CD4-positive, alpha-beta memory T cell (primary cell): ENCODE measurements around the gene SAP30L. TPM values are rescaled to one million over a fixed set of nuclear protein-coding genes. Genes with fewer than 3 reads are reported as not detected.

Experiments
- CTCF ChIA-PET: fragments of 350-600 bp; sonication (Branson Sonifier 250); formaldehyde crosslinking; loops from one replicate; lab custom pipeline; 2021; ENCODE audit warnings: inconsistent platforms; ENCODE audit not compliant: partially characterized antibody; lab: Charles Lee
- POLR2A ChIA-PET: fragments of 350-600 bp; sonication (Branson Sonifier 250); formaldehyde crosslinking; loops from one replicate; lab custom pipeline; 2021; ENCODE audit not compliant: partially characterized antibody; lab: Charles Lee
- DNase-seq, 5 donors: peaks; one replicate each; pipeline versions ENCODE4 v3.0.0 to v3.0.0-alpha.2; 2020 to 2022; ENCODE audit warnings: mixed read lengths in 1 of 5
- H3K27ac ChIP-seq: one replicate; pipeline ENCODE4 v1.7.0; 2013; ENCODE audit warnings: low read depth, low read length
- H3K27me3 ChIP-seq: 2 replicates; pipeline ENCODE4 v1.7.0; 2013; ENCODE audit warnings: mild to moderate bottlenecking, low read length, moderate library complexity; ENCODE audit not compliant: insufficient read depth
- H3K36me3 ChIP-seq: 2 replicates; pipeline ENCODE4 v1.7.0; 2013; ENCODE audit warnings: mild to moderate bottlenecking, low read length, moderate library complexity; ENCODE audit not compliant: insufficient read depth
- H3K4me1 ChIP-seq: 2 replicates; pipeline ENCODE4 v1.7.0; 2013; ENCODE audit warnings: mild to moderate bottlenecking, low read length, moderate library complexity; ENCODE audit not compliant: insufficient read depth
- H3K4me3 ChIP-seq, 2 donors: one replicate each; pipeline ENCODE4 v1.7.0; 2013; ENCODE audit warnings: low read length in 2 of 2, mild to moderate bottlenecking in 1 of 2
- H3K9me3 ChIP-seq, 2 donors: one replicate each; pipeline ENCODE4 v1.7.0; 2013; ENCODE audit warnings: low read length in 2 of 2, control low read depth in 1 of 2; ENCODE audit not compliant: control insufficient read depth in 1 of 2
- H3K27ac Mint-ChIP-seq, 7 donors: one replicate each; pipeline ENCODE4 v1.8.0; 2020 to 2021; ENCODE audit warnings: mixed read lengths in 7 of 7, mild to moderate bottlenecking in 6 of 7, inconsistent platforms in 3 of 7, moderate library complexity in 3 of 7
- H3K27me3 Mint-ChIP-seq, 2 donors: one replicate each; pipeline ENCODE4 v1.8.0; 2020 to 2021; ENCODE audit warnings: mixed read lengths in 2 of 2
- H3K36me3 Mint-ChIP-seq, 2 donors: one replicate each; pipeline ENCODE4 v1.8.0; 2020 to 2021; ENCODE audit warnings: mixed read lengths in 2 of 2, inconsistent platforms in 1 of 2, mild to moderate bottlenecking in 1 of 2
- H3K4me1 Mint-ChIP-seq, 4 donors: one replicate each; pipeline ENCODE4 v1.8.0; 2020 to 2021; ENCODE audit warnings: mixed read lengths in 4 of 4, mild to moderate bottlenecking in 1 of 4
- H3K4me3 Mint-ChIP-seq, 8 donors: one replicate each; pipeline ENCODE4 v1.8.0; 2020 to 2021; ENCODE audit warnings: mixed read lengths in 8 of 8, mild to moderate bottlenecking in 7 of 8, moderate library complexity in 6 of 8, inconsistent platforms in 3 of 8
- H3K9me3 Mint-ChIP-seq, 8 donors: one replicate each; pipeline ENCODE4 v1.8.0; 2020 to 2021; ENCODE audit warnings: mixed read lengths in 8 of 8, mild to moderate bottlenecking in 5 of 8, inconsistent platforms in 3 of 8, moderate library complexity in 1 of 8
- intact Hi-C: fragments of 100-400 bp; cut with micrococcal nuclease; formaldehyde crosslinking; loops from one replicate; pipeline ENCODE4 v1.15.1; 2023
- polyA plus RNA-seq, 2 donors: library from polyadenylated mRNA; unstranded; fragments of 300-500 nt; fragmentation: Illumina TruSeq; gene quantifications; one replicate each; pipeline ENCODE4 v1.2.3, GENCODE V29; 2021
- total RNA-seq, 2 experiments: library from RNA; stranded (reverse); gene quantifications; one replicate each; pipeline ENCODE4 v1.2.3, GENCODE V29; 2021

Gene SAP30L
- total and polyA plus RNA-seq, 4 experiments from 2014 or later, result 19.4 to 47.5 (median 40.8) TPM

- Histone ChIP-seq H3K9me3 (no peaks in the 10 kb centered on the region), H3K36me3 (no peaks in the 10 kb centered on the region), H3K27ac (no peak overlapping the region), H3K27me3 (no peaks in the 10 kb centered on the region), H3K4me3 (no peak overlapping the region), H3K4me1 (no peaks in the 10 kb centered on the region)
- intact Hi-C loops, result no loop called here
- no peaks in the 10 kb centered on the region for H3K9me3 Mint-ChIP-seq
- peaks cover 9 to 16% of the 10 kb centered on the region in 2 donors for H3K27me3 Mint-ChIP-seq
- CTCF ChIA-PET, result interaction anchor here (1.3 kb wide), 1 partner anchor 14 kb away, joined by 3 read pairs; no protein-coding TSS in a partner anchor
- POLR2A ChIA-PET, result no interaction called here
- no peaks in the 10 kb centered on the region for H3K4me1 Mint-ChIP-seq
- no peak overlapping the region for H3K4me3 Mint-ChIP-seq
- H3K27ac Mint-ChIP-seq, result no peak overlapping the region
- no peak for DNase-seq
- H3K36me3 Mint-ChIP-seq, result no peaks in the 10 kb centered on the region
Measured at GRCh38 chr5:154505567-154505966, 59.8 kb downstream of the SAP30L start.

DNA sequence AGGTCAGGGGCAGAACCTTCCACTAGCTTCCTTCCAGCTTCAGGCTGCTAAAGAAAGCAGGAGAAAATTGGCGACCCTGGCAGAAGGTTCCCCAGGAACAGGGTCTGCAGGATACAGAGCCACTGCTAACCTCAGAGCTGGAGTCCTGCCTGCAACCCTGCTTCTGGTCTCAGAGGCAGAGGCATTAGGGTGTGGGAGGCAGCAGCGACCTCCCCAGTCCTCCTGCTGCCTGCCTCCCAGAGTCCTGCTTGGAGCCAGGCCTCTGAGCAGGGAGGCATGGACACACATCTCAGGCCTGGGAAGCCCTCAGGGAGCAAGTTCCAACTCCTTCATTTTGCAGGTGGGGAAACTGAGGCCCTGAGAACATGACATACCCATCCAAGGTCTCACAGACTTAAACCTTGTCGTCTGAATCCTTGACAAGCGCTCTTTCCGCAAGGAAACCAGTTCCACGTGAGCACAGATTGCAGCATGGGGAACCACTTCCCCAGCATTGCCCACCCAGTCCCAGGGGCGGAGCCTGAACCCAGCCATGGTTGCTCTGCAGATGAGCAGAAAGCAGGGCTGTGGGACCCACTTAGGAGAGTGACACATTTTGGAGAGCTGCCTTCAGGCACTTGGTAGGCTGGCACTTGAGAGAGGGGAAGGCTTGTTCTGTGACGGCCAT lies 60.4 kb downstream of the SAP30L start:
- Histone ChIP-seq H3K9me3 (no peaks in the 10 kb centered on the region), H3K4me3 (no peak overlapping the region), H3K4me1 (no peaks in the 10 kb centered on the region), H3K36me3 (no peaks in the 10 kb centered on the region), H3K27ac (no peak overlapping the region), H3K27me3 (no peaks in the 10 kb centered on the region)
- CTCF ChIA-PET, result interaction anchor here (1.0 kb wide), 1 partner anchor 14 kb away, joined by 3 read pairs; no protein-coding TSS in a partner anchor
- Mint-ChIP-seq H3K4me1 (no peaks in the 10 kb centered on the region), H3K4me3 (no peak overlapping the region), H3K27me3 (peaks cover 9 to 15% of the 10 kb centered on the region in 2 donors), H3K36me3 (no peaks in the 10 kb centered on the region), H3K9me3 (no peaks in the 10 kb centered on the region), H3K27ac (no peak overlapping the region)
- no peak for DNase-seq
- POLR2A ChIA-PET, result no interaction called here
- intact Hi-C loops, result no loop called here

DNA sequence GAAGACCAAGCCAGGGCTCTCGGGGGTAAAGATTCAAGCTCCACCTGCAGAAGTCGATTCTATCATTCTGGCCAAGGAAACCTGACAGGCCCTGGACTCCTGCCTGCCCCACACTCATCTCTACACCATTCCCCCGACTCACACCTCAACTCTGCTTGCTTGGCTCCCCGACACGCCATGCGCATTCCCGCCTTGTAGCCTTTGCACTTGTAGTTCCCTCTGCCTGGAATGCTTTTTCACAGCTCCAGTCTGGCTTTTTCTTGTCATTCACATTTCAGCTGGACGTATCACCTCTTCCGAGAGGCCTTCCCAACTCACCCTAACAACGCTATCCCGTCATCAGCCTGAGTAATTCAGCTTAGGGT lies 60.9 kb downstream of the SAP30L start:
- intact Hi-C loops, result no loop called here
- DNase-seq, result no peak
- no peak overlapping the region for H3K4me3 Mint-ChIP-seq
- Histone ChIP-seq H3K9me3 (no peaks in the 10 kb centered on the region), H3K4me1 (no peaks in the 10 kb centered on the region), H3K4me3 (no peak overlapping the region), H3K27ac (no peak overlapping the region), H3K36me3 (no peaks in the 10 kb centered on the region), H3K27me3 (no peaks in the 10 kb centered on the region)
- ChIA-PET POLR2A (no interaction called here), CTCF (interaction anchor here (1.0 kb wide), 1 partner anchor 13 kb away, joined by 3 read pairs; no protein-coding TSS in a partner anchor)
- peak overlapping the region in 1 of 7 donors; percentile 30 for H3K27ac Mint-ChIP-seq
- H3K27me3 Mint-ChIP-seq, result peaks cover 9 to 13% of the 10 kb centered on the region in 2 donors
- no peaks in the 10 kb centered on the region for H3K9me3 Mint-ChIP-seq
- H3K36me3 Mint-ChIP-seq, result no peaks in the 10 kb centered on the region
- H3K4me1 Mint-ChIP-seq, result no peaks in the 10 kb centered on the region

GRCh38 chr5:154508114-154508513 lies 62.3 kb downstream of the SAP30L start:
- CTCF ChIA-PET, result interaction anchor here (1.8 kb wide), 1 partner anchor 13 kb away, joined by 8 read pairs; no protein-coding TSS in a partner anchor
- Histone ChIP-seq H3K27ac (no peak overlapping the region), H3K4me1 (no peaks in the 10 kb centered on the region), H3K9me3 (no peaks in the 10 kb centered on the region), H3K4me3 (no peak overlapping the region), H3K36me3 (no peaks in the 10 kb centered on the region), H3K27me3 (no peaks in the 10 kb centered on the region)
- Mint-ChIP-seq H3K36me3 (no peaks in the 10 kb centered on the region), H3K27me3 (peaks cover 5 to 13% of the 10 kb centered on the region in 2 donors), H3K4me1 (no peaks in the 10 kb centered on the region), H3K4me3 (no peak overlapping the region), H3K9me3 (no peaks in the 10 kb centered on the region), H3K27ac (no peak overlapping the region)
- POLR2A ChIA-PET, result no interaction called here
- intact Hi-C loops, result no loop called here
- DNase-seq, result no peak

DNA sequence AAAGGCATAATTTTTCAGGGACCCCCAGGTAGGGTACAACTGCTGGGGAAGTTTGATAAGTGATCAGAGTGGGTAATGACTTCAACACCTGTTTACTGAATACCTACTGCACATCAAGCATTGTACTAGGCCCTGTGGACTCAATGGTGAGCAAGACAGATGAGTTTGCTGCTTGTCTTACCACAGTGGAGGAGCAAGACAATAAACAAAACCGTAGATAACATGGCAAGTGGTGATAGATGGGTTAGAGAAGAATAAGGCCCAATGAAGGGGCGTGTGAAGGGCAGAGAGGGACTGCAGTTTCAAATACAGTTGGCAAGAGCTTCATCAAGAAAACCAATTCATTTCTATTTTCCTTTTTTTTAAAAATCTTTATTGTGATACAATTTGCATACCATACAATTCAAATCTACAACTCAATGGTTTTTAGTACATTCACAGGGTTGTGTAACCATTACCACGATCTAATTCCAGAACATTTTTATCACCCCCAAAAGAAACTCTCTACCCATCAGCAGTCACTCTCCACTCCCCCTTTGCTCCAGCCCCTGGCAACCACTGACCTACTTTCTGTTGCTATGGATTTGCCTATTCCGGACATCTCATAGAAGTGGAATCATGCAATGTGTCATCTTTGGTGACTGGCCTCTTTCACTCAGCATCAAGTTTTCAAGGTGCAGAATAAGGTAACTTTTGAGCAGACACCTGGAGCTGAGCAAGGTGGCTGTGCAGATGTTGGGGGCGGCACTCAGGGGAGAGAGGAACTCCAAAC lies 64.2 kb downstream of the SAP30L start:
- Histone ChIP-seq H3K36me3 (no peaks in the 10 kb centered on the region), H3K27ac (no peak overlapping the region), H3K27me3 (no peaks in the 10 kb centered on the region), H3K4me3 (no peak overlapping the region), H3K9me3 (no peaks in the 10 kb centered on the region), H3K4me1 (no peaks in the 10 kb centered on the region)
- H3K36me3 Mint-ChIP-seq, result no peaks in the 10 kb centered on the region
- CTCF ChIA-PET, result no interaction called here
- POLR2A ChIA-PET, result no interaction called here
- H3K27me3 Mint-ChIP-seq, result peaks cover 13 to 21% of the 10 kb centered on the region in 2 donors
- no peak overlapping the region for H3K4me3 Mint-ChIP-seq
- DNase-seq, result no peak
- H3K4me1 Mint-ChIP-seq, result peaks cover 0 to 4% (median 1%) of the 10 kb centered on the region in 4 donors
- no peaks in the 10 kb centered on the region for H3K9me3 Mint-ChIP-seq
- H3K27ac Mint-ChIP-seq, result no peak overlapping the region
- intact Hi-C loops, result no loop called here

Other genes starting within 250 kb of the SAP30L start
- not detected for gene HAND1, start 32.2 kb downstream of the SAP30L start, total RNA-seq
- not detected for gene HAND1, start 32.2 kb downstream of the SAP30L start, polyA plus RNA-seq